Measurements from ENCODE around the gene GRB7.
A peak's percentile ranks its signal among the peaks of the same experiment; 100 is the strongest.

Gene GRB7

GRCh38 chr17:39750131-39751015, 12.6 kb downstream of the GRB7 start:
- no peaks in the 10 kb centered on the region for H3K27me3 ChIP-seq (ENCODE audit: control insufficient read depth in 1 of 2, insufficient read depth in 2 of 2, low read length in 2 of 2)

DNA sequence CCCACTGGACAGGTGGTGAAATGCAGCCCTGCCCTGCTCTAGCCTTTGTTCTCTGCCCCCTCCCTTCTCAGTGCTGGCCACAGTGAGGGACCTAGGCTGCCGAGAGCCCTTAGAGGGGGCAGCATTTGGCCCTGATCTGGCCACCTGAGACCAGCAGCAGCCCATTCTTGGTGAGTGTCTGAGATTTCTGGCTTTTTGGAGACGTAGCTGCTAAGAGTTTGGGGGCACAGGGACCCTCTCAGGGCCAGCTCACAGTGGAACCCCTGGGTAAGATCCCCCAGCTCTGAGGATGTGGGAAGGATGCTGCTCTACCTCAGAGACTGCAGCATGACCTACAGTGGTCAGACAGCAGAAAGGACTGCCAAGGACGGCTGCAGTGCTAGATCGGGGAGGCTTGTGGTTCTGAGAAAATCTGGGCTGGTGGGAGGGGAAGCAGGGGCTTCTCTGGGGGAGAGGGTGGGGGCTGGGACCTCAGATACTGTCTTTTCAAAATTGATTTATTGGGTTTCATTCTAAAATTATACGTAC, 13.3 kb downstream of the GRB7 start:
- Histone ChIP-seq H3K36me3 (ENCODE audit: control insufficient read depth in 1 of 2, insufficient read depth in 2 of 2, low read length in 2 of 2) (peaks cover 0 to 5% of the 10 kb centered on the region in 2 donors), H3K27ac (ENCODE audit: low read depth, low read length) (no peak overlapping the region), H3K9ac (ENCODE audit: low read depth in 1 of 2, low read length in 2 of 2) (no peak overlapping the region), H3K9me3 (ENCODE audit: control insufficient read depth in 1 of 2, low read length in 2 of 2) (no peaks in the 10 kb centered on the region), H3K4me3 (ENCODE audit: low read depth in 1 of 2, low read length in 2 of 2) (no peak overlapping the region), H3K27me3 (ENCODE audit: control insufficient read depth in 1 of 2, insufficient read depth in 2 of 2, low read length in 2 of 2) (no peaks in the 10 kb centered on the region), H3K4me1 (ENCODE audit: control insufficient read depth in 1 of 2, insufficient read depth in 2 of 2, low read length in 2 of 2) (peaks cover 18 to 25% of the 10 kb centered on the region in 2 donors)

More at GRCh38 chr17:39750131-39751015, 12.6 kb downstream of the GRB7 start:
- Histone ChIP-seq H3K9me3 (ENCODE audit: control insufficient read depth in 1 of 2, low read length in 2 of 2) (no peaks in the 10 kb centered on the region), H3K4me3 (ENCODE audit: low read depth in 1 of 2, low read length in 2 of 2) (no peak overlapping the region), H3K4me1 (ENCODE audit: control insufficient read depth in 1 of 2, insufficient read depth in 2 of 2, low read length in 2 of 2) (peaks cover 18 to 25% of the 10 kb centered on the region in 2 donors), H3K27ac (ENCODE audit: low read depth, low read length) (no peak overlapping the region), H3K9ac (ENCODE audit: low read depth in 1 of 2, low read length in 2 of 2) (peak overlapping the region in 1 of 2 donors; percentile 10), H3K36me3 (ENCODE audit: control insufficient read depth in 1 of 2, insufficient read depth in 2 of 2, low read length in 2 of 2) (peaks cover 0 to 5% of the 10 kb centered on the region in 2 donors)

DNA sequence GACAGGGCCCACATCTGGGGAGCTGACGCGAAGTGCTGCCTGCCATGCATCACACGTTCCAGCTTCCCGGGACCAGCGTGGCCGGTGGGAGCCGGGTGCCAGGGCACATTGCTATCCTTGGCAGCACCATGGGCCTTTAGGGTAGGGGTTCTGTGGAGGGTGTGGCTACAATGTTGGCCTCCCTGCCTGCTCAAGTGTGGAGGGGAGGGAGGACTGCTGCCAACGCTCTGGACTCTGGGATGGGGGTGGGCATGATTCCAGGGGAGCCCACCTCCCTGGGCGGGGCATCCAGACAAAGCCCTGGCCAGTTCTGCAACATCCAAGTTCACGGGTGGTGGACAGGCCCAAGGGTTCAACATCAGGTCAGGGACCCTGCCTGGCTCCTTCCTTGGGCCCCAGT, 13.9 kb downstream of the GRB7 start:
- Histone ChIP-seq H3K27me3 (ENCODE audit: control insufficient read depth in 1 of 2, insufficient read depth in 2 of 2, low read length in 2 of 2) (no peaks in the 10 kb centered on the region), H3K9me3 (ENCODE audit: control insufficient read depth in 1 of 2, low read length in 2 of 2) (no peaks in the 10 kb centered on the region), H3K4me1 (ENCODE audit: control insufficient read depth in 1 of 2, insufficient read depth in 2 of 2, low read length in 2 of 2) (peaks cover 18 to 30% of the 10 kb centered on the region in 2 donors), H3K36me3 (ENCODE audit: control insufficient read depth in 1 of 2, insufficient read depth in 2 of 2, low read length in 2 of 2) (peaks cover 0 to 5% of the 10 kb centered on the region in 2 donors), H3K9ac (ENCODE audit: low read depth in 1 of 2, low read length in 2 of 2) (no peak overlapping the region), H3K4me3 (ENCODE audit: low read depth in 1 of 2, low read length in 2 of 2) (no peak overlapping the region), H3K27ac (ENCODE audit: low read depth, low read length) (no peak overlapping the region)

DNA sequence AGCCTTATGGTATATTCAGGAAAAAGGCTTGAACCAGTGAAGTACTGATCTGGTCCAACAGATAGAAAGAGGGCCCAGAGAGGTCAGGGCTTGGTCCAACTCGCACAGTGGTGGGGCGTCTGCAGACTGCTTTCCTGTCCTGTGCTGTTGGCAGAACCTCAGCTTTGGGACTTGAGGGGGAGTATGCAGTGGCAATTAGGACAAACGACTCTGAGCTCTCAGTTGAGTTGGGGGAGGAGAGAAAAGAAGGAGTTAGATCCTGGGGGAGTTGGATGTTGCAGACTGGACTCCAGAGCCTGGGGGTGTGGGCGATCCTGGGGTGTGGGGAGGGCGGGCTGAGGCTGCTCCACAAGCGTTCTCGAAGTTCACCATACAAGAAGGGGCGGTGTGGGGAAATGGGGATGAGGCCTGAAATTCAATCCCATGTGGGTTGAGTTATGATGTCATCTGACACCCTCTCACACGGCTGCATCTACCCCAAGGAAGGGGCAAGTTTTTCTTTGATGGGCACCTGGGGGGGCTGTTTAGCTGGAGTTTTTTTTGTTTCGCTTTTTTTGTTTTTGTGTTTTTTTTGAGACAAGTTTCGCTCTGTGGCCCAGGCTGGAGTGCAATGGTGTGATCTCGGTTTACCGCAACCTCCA, 14.6 kb downstream of the GRB7 start:
- Histone ChIP-seq H3K36me3 (ENCODE audit: control insufficient read depth in 1 of 2, insufficient read depth in 2 of 2, low read length in 2 of 2) (peaks cover 0 to 5% of the 10 kb centered on the region in 2 donors), H3K4me1 (ENCODE audit: control insufficient read depth in 1 of 2, insufficient read depth in 2 of 2, low read length in 2 of 2) (peaks cover 23 to 37% of the 10 kb centered on the region in 2 donors), H3K27me3 (ENCODE audit: control insufficient read depth in 1 of 2, insufficient read depth in 2 of 2, low read length in 2 of 2) (no peaks in the 10 kb centered on the region), H3K9ac (ENCODE audit: low read depth in 1 of 2, low read length in 2 of 2) (no peak overlapping the region), H3K27ac (ENCODE audit: low read depth, low read length) (no peak overlapping the region), H3K4me3 (ENCODE audit: low read depth in 1 of 2, low read length in 2 of 2) (no peak overlapping the region), H3K9me3 (ENCODE audit: control insufficient read depth in 1 of 2, low read length in 2 of 2) (no peaks in the 10 kb centered on the region)

DNA sequence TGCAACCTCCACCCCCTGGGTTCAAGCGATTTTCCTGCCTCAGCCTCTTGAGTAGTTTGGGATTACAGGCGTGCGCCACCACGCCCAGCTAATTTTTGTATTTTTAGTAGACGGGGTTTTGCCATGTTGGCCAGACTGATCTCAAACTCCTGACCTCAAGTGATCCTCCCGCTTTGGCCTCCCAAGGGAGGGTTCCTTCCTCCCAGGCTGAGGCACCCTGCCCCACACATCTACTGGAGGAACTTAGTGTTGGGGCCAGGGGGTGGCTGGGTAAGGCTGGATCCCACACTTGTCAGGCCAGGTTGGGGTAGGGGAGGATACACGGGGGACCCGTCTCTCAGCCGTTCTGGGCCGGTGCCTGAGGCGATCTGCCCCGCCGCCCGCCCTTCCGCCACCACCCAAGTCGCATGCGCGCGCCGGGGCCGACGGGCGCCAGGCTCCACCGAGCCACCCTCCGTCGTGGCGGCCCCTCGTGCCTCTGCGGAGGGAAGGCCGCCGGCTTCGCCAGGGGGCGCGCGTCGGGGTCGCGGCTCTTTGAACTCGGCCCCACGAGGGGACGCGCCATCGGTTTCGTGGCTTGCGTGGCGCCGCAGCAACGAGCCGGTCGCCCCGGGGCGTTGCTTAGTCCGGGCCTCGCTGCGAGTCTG, 15.9 kb downstream of the GRB7 start:
- Histone ChIP-seq H3K9me3 (ENCODE audit: control insufficient read depth in 1 of 2, low read length in 2 of 2) (no peaks in the 10 kb centered on the region), H3K36me3 (ENCODE audit: control insufficient read depth in 1 of 2, insufficient read depth in 2 of 2, low read length in 2 of 2) (no peaks in the 10 kb centered on the region), H3K9ac (ENCODE audit: low read depth in 1 of 2, low read length in 2 of 2) (peak overlapping the region; percentile 71 to 88), H3K27ac (ENCODE audit: low read depth, low read length) (peak overlapping the region; percentile 92), H3K4me1 (ENCODE audit: control insufficient read depth in 1 of 2, insufficient read depth in 2 of 2, low read length in 2 of 2) (peaks cover 35 to 46% of the 10 kb centered on the region in 2 donors), H3K27me3 (ENCODE audit: control insufficient read depth in 1 of 2, insufficient read depth in 2 of 2, low read length in 2 of 2) (no peaks in the 10 kb centered on the region), H3K4me3 (ENCODE audit: low read depth in 1 of 2, low read length in 2 of 2) (peak overlapping the region; percentile 67 to 85)

GRCh38 chr17:39754161-39754957, 16.6 kb downstream of the GRB7 start:
- peak overlapping the region; percentile 67 to 85 for H3K4me3 ChIP-seq (ENCODE audit: low read depth in 1 of 2, low read length in 2 of 2)
- H3K27me3 ChIP-seq (ENCODE audit: control insufficient read depth in 1 of 2, insufficient read depth in 2 of 2, low read length in 2 of 2), result no peaks in the 10 kb centered on the region
- peak overlapping the region; percentile 71 to 88 for H3K9ac ChIP-seq (ENCODE audit: low read depth in 1 of 2, low read length in 2 of 2)
- H3K4me1 ChIP-seq (ENCODE audit: control insufficient read depth in 1 of 2, insufficient read depth in 2 of 2, low read length in 2 of 2), result peaks cover 39 to 46% of the 10 kb centered on the region in 2 donors
- H3K27ac ChIP-seq (ENCODE audit: low read depth, low read length), result peak overlapping the region; percentile 92
- H3K9me3 ChIP-seq (ENCODE audit: control insufficient read depth in 1 of 2, low read length in 2 of 2), result no peaks in the 10 kb centered on the region
- no peaks in the 10 kb centered on the region for H3K36me3 ChIP-seq (ENCODE audit: control insufficient read depth in 1 of 2, insufficient read depth in 2 of 2, low read length in 2 of 2)

DNA sequence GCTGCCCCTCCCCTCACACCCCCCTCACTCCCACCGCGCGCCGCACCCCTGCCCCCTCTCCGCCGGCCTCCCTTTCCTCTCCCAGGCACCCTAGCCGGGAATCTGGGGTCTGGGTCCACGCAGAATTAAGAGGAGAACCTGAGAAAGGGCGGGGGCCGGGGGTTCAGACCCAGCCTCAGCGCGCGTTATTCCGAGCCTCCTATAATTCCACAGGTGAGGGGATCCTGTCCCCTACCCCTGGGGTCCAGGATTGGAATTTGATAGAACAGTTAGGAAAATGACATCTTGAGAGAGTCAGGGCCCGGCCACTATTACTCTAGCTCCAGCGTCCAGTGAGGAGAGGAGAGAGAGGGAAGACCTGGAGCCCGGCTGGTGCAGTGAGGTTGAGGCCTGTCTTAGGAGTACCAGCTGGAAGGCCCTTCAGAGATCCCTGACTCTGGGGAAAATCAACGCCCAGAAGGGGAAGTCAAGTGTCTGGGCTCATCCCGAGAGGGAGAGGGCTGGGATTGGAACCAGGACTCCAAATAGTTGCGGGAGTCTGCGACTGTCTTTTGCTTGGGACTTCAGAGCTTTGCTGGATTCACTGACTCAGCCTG, 17.3 kb downstream of the GRB7 start:
- Histone ChIP-seq H3K4me1 (ENCODE audit: control insufficient read depth in 1 of 2, insufficient read depth in 2 of 2, low read length in 2 of 2) (peaks cover 37 to 43% of the 10 kb centered on the region in 2 donors), H3K27ac (ENCODE audit: low read depth, low read length) (peak overlapping the region; percentile 92), H3K27me3 (ENCODE audit: control insufficient read depth in 1 of 2, insufficient read depth in 2 of 2, low read length in 2 of 2) (no peaks in the 10 kb centered on the region), H3K36me3 (ENCODE audit: control insufficient read depth in 1 of 2, insufficient read depth in 2 of 2, low read length in 2 of 2) (no peaks in the 10 kb centered on the region), H3K9me3 (ENCODE audit: control insufficient read depth in 1 of 2, low read length in 2 of 2) (no peaks in the 10 kb centered on the region), H3K4me3 (ENCODE audit: low read depth in 1 of 2, low read length in 2 of 2) (peak overlapping the region; percentile 67 to 85), H3K9ac (ENCODE audit: low read depth in 1 of 2, low read length in 2 of 2) (peak overlapping the region; percentile 71 to 85)

GRCh38 chr17:39755554-39756379, 18.0 kb downstream of the GRB7 start:
- Histone ChIP-seq H3K27ac (ENCODE audit: low read depth, low read length) (no peak overlapping the region), H3K9ac (ENCODE audit: low read depth in 1 of 2, low read length in 2 of 2) (peak overlapping the region in 1 of 2 donors; percentile 51), H3K4me3 (ENCODE audit: low read depth in 1 of 2, low read length in 2 of 2) (no peak overlapping the region)

More at GRCh38 chr17:39755554-39756379, 18.0 kb downstream of the GRB7 start:
- Histone ChIP-seq H3K36me3 (ENCODE audit: control insufficient read depth in 1 of 2, insufficient read depth in 2 of 2, low read length in 2 of 2) (no peaks in the 10 kb centered on the region), H3K9me3 (ENCODE audit: control insufficient read depth in 1 of 2, low read length in 2 of 2) (no peaks in the 10 kb centered on the region), H3K4me1 (ENCODE audit: control insufficient read depth in 1 of 2, insufficient read depth in 2 of 2, low read length in 2 of 2) (peaks cover 30 to 36% of the 10 kb centered on the region in 2 donors), H3K27me3 (ENCODE audit: control insufficient read depth in 1 of 2, insufficient read depth in 2 of 2, low read length in 2 of 2) (no peaks in the 10 kb centered on the region)

Measured in duodenal mucosa (tissue), 2 donors.